Panc1 (cell line): ENCODE measurements around the gene BRD1.

Experiments
- CTCF ChIP-seq: fragments of 450-650 bp; IDR thresholded peaks from 2 replicates; pipeline ENCODE4 v1.5.1; 2017; ENCODE audit warnings: mild to moderate bottlenecking
- POLR2AphosphoS5 ChIP-seq: IDR thresholded peaks from 2 replicates; pipeline ENCODE4 v1.6.1; 2012; ENCODE audit warnings: mild to moderate bottlenecking, low read depth, low read length, moderate library complexity

GRCh38 chr22:49776891-49777290 is 50.8 kb downstream of the BRD1 start:
- TF ChIP-seq CTCF (no peak), POLR2AphosphoS5 (no peak)
